Left lobe of liver (tissue), 2 donors: Measurements from ENCODE around the gene NELL1. TPM values are rescaled to one million over a fixed set of nuclear protein-coding genes. Genes with fewer than 3 reads are reported as not detected.

Experiments
- ATAC-seq: fragments of 200-7000 bp; cut with Tn5 transposase; one replicate; pipeline ENCODE4 v1.9.1; 2020; ENCODE audit warnings: mild to moderate bottlenecking, moderate library complexity
- DNase-seq: peaks from one replicate; pipeline ENCODE4 v3.0.0-alpha.2; 2020; ENCODE audit warnings: low spot score
- total RNA-seq: library from RNA; stranded (reverse); gene quantifications from one replicate; pipeline ENCODE4 v1.2.1, GENCODE V29; 2021
- donor health status: DM: no; HTN: no; CAD: no; lungs with moderate emphysema.
- donor health status: DM: no; HTN: yes; CAD: no.

NELL1 gene
- total RNA-seq, 1 donor from 2014 or later, result not detected

DNA sequence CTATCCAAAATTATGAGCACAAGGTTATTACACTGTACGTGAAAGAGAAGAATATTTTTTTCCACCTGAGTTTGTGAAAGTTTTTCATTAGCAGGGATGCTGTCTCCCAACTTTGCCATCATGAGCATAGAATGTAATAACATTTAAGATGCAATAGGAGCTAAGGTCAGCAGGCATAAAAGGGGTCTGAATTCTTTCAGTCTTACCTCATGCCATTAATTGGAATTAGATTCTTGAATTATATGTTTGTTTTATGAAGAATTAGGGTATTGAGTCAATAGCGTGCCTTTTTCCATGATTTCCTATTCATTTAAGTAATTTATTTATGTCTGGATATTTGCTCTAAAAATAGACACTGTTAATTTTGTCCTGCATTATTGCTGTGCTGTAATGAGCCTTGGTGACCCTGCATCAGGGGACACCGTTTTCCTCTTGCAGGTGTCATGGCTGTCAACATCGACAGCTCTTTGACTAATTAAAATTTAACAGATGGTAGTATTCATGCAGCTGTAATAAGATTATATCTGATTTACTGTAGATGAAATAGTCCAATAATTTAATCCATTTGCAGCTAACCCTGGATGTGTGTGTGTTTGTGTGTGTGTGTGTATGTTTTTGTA is 637.5 kb downstream of the NELL1 start:
- ATAC-seq, result no peak
- DNase-seq, result no peak

- no peak for ATAC-seq
- no peak for DNase-seq
These were observed 638.5 kb downstream of the NELL1 start for GRCh38 chr11:21307874-21308273.

GRCh38 chr11:21316591-21316990 is 647.2 kb downstream of the NELL1 start:
- ATAC-seq, result no peak
- DNase-seq, result no peak

DNA sequence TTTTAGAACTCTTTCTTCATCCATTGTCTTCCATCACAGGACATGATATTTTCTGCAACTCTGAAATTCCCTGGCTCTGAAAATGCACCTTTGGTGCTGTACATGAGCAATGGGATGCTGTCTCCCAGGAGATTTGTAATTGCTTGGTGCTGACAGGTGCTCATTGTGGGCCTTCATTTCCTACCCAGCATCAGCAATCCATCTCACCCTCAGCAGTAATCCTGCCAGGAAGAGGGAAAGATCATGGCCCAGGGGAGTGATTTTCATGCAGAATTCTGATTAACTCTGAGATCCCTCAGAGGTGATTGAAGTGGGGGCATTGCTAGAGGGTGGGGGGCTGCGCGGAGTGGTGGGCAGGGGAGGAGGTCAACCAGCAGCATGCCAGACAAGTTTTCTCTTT is 651.7 kb downstream of the NELL1 start:
- DNase-seq, result no peak
- ATAC-seq, result no peak

GRCh38 chr11:21321530-21321929 is 652.1 kb downstream of the NELL1 start:
- ATAC-seq (no peak), DNase-seq (no peak)

DNA sequence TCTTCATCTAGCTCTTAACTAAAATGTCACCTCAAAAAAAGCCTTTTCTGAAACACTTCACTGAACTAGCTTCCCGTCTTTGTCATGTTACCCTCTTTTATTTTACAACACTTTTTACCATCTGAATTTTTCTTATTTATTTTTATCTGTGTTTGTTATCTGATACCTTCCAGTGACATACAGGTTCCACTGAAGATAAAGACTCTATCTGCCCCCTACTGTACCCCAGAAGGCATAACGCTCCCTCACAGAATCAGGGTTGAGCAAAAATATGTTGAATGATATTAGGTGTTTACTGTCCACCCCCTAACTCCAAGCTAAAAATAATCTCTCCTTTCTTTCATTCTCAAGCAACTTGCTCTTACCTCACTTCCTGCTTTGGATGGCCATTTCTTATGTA is 654.2 kb downstream of the NELL1 start:
- no peak for ATAC-seq
- no peak for DNase-seq

GRCh38 chr11:21343204-21343603 is 673.8 kb downstream of the NELL1 start:
- ATAC-seq (no peak), DNase-seq (no peak)

DNA sequence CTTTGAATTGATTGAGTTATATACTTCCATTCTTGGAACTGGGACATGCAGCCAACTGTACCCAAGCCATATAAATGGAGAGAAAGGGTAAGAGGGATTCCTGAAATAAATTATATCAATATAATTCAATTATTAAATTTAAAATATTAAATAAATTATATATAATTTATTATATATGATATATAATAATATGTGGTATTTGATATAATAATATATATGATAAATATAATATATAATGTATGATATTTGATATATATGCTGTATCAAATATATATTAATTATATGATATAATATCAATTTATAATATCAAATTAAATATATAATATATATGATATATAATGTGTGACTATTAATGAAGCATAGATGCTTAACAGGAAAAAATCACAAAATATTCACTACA is 677.0 kb downstream of the NELL1 start:
- ATAC-seq (no peak), DNase-seq (no peak)

- no peak for ATAC-seq
- no peak for DNase-seq
These were observed 681.2 kb downstream of the NELL1 start for GRCh38 chr11:21350613-21351012.

DNA sequence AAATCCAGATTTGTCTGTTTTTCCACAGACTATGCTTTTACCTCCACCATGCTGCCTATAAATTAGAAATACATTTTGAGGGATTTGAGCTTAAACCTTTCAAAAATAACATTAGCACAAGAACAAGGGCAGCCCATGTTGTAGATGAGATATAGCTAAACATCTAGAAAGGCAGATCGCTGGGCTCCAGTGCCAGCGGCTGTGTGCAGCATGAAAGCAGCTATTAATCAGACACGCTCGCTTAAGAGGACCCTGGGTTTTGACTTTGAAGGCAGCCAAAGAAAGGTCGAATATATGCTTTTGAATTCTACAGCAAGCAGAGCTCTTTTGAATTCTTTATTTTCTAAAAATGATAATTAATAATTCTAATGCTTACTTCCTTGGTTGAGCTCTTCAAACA is 684.0 kb downstream of the NELL1 start:
- no peak for DNase-seq
- no peak for ATAC-seq

- no peak for ATAC-seq
- DNase-seq, result no peak
These were observed 695.7 kb downstream of the NELL1 start for GRCh38 chr11:21364866-21365624.

DNA sequence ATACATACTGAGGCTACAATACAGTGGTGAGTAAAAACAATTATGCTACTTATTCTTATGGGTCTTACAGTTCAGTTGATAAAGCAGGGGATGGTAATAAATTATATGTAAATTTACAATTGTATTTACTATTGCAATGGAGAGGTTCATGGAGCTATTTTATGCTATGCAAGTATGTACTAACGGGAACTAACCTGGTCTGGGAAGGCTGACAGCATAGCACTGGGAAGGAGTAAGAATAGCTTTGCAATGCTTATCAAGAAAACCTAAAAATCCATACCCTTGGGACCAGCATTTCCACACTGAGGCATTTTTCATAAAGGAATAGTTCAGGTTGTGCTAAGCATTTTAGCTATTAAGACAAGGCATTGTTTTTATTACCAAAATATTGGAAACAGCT is 700.6 kb downstream of the NELL1 start:
- ATAC-seq (no peak), DNase-seq (no peak)

GRCh38 chr11:21371044-21371443 is 701.7 kb downstream of the NELL1 start:
- ATAC-seq (no peak), DNase-seq (no peak)

- DNase-seq (no peak), ATAC-seq (no peak)
These were observed 703.3 kb downstream of the NELL1 start for GRCh38 chr11:21372672-21373071.

- ATAC-seq, result no peak
These were observed 705.0 kb downstream of the NELL1 start for GRCh38 chr11:21374376-21374775.

DNA sequence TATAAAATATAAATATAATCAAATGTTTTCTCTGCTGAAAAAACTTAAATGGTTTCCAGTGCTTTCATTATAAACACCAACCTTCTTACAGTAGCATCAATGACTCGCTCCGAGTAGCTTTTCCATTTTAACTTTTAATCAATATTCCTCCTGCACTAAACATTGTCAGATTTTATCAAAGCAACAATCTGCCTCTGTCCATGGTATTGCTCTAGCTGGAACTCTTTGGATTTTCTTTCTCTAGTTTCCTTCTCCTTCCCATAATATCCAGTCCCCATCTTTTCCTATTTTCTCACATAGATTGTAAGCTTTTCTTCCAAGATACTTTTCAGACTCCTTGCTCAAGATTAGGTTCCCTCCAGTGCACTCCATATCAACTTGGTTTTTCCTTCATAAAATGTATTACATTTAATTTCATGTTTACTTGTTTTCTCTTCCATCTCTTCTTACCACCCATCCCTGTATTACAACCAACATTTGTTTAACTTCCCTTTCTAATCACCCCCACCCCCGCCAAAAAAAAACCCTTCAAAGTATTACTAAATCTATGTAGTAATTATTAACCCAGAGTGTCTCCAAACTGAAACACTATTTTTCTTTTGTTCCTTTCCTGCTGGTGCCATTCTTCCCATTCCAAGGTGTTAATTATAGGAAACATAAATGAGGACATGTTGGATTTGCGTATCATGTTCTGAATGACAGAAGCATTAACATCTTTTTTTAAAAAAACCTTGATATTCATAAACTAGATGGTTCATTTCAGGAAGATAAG is 716.5 kb downstream of the NELL1 start:
- no peak for DNase-seq
- no peak for ATAC-seq

More at GRCh38 chr11:21374376-21374775, 705.0 kb downstream of the NELL1 start:
- DNase-seq, result no peak

- no peak for ATAC-seq
- DNase-seq, result no peak
These were observed 721.0 kb downstream of the NELL1 start for GRCh38 chr11:21390430-21390829.

DNA sequence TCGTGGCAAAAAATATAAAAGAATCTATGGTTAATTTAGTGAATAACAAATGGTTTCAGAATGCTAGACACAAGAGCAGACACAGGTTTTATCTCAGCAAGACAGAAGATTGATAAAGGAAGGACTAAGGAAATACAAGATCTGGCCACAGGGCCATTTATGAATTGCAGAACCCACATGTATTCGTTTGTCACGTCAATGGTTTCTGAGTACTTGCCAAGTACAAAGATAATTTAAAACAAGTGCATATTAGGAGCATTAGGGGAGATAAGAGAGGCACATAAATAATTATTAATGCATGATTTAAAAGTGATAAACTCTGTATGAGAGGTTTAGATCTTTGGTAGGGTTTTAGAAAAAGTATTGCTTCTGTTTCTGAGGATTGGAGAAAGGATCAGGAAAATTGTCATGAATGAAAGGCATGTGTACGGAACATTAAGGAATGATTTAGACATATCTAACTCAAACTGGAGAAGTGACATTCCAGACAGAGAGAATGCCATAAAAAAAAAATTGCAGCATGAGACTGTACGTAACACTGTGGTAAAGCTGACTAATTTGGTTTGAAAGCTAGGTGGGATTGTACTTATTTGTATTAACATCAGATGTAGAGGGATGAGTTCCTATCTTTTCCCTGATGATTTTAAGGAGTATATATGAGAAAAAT is 727.1 kb downstream of the NELL1 start:
- no peak for ATAC-seq
- DNase-seq, result no peak

- no peak for ATAC-seq
- DNase-seq, result no peak
These were observed 728.8 kb downstream of the NELL1 start for GRCh38 chr11:21398195-21398594.

GRCh38 chr11:21401496-21401895 is 732.1 kb downstream of the NELL1 start:
- DNase-seq, result no peak
- ATAC-seq, result no peak

DNA sequence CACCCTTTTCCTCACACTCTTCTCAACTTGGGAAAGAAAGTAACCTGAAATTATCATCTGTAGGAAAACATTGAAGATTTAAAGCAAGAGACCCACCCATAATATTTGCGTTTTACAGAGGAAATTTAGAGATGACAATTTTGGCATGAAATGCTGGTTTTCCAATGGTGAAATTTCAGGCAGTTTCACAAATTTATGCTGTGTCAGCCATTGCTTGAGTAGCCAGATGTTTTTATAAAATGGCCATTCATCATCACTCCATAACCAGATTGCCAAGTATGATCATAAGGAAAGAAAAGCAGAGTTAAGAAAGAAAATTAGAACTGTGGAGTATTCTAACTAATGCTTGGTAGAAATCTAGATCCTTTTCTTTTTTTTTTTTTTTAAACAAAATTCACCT is 732.9 kb downstream of the NELL1 start:
- ATAC-seq, result no peak
- no peak for DNase-seq
